NB4 (cell line): ENCODE measurements around the gene LENEP.

Source experiments
- MYC ChIP-seq: IDR thresholded peaks from 2 replicates; pipeline ENCODE4 v1.6.1; 2011; ENCODE audit warnings: low read depth, low read length
- POLR2A ChIP-seq: IDR thresholded peaks from 2 replicates; pipeline ENCODE4 v1.6.1; 2011; ENCODE audit warnings: mild to moderate bottlenecking; ENCODE audit not compliant: insufficient read length; ENCODE audit errors: extremely low read depth
- TF ChIP-seq, protein P1 (sequence below): IDR thresholded peaks from one replicate; pipeline ENCODE4 v1.5.1; 2012; ENCODE audit warnings: low read depth, low read length
- TF ChIP-seq, protein P2 (sequence below): IDR thresholded peaks from 2 replicates; pipeline ENCODE4 v1.6.1; 2011; ENCODE audit warnings: low read depth, low read length

DNA sequence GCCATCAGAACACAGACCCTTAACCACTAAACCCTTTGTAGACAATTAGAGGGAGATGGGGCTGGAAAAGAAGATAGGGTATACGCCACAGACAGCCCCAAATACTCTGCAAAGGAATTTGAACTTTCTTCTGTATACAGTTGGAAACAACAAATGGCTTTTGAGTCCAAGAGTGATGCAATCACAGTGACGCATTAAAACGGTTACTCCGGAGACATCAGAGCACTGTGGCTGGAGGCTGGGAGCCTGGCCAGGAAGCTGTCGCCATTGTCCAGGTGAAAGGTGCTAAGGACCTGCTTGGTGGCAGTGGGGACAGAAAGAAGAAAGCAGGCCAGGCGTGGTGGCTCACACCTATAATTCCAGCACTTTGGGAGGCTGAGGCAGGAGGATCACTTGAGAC is 6.1 kb upstream of the LENEP start:
- TF ChIP-seq, protein P1, sequence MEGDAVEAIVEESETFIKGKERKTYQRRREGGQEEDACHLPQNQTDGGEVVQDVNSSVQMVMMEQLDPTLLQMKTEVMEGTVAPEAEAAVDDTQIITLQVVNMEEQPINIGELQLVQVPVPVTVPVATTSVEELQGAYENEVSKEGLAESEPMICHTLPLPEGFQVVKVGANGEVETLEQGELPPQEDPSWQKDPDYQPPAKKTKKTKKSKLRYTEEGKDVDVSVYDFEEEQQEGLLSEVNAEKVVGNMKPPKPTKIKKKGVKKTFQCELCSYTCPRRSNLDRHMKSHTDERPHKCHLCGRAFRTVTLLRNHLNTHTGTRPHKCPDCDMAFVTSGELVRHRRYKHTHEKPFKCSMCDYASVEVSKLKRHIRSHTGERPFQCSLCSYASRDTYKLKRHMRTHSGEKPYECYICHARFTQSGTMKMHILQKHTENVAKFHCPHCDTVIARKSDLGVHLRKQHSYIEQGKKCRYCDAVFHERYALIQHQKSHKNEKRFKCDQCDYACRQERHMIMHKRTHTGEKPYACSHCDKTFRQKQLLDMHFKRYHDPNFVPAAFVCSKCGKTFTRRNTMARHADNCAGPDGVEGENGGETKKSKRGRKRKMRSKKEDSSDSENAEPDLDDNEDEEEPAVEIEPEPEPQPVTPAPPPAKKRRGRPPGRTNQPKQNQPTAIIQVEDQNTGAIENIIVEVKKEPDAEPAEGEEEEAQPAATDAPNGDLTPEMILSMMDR, result no peak
- TF ChIP-seq POLR2A, result no peak
- TF ChIP-seq, protein P2, sequence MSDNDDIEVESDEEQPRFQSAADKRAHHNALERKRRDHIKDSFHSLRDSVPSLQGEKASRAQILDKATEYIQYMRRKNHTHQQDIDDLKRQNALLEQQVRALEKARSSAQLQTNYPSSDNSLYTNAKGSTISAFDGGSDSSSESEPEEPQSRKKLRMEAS, result no peak
- TF ChIP-seq MYC, result no peak
